Lung (tissue), 12 donors: ENCODE data around the gene USP3. TPM values are rescaled to one million over a fixed set of nuclear protein-coding genes. Genes with fewer than 3 reads are reported as not detected.

Source experiments
- ATAC-seq: fragments of 200-7000 bp; cut with Tn5 transposase; one replicate; pipeline ENCODE4 v1.9.1; 2020; ENCODE audit warnings: moderate number of reproducible peaks; ENCODE audit not compliant: insufficient read depth, low FRiP score
- DNase-seq, 3 donors: peaks; one replicate each; pipeline ENCODE4 v3.0.0-alpha.2; 2013 to 2017
- H3K27ac ChIP-seq, 2 donors: one replicate each; pipeline ENCODE4 v1.5.1; 2013; ENCODE audit warnings: mild to moderate bottlenecking in 2 of 2, moderate library complexity in 2 of 2, control low read depth in 1 of 2, inconsistent platforms in 1 of 2, low read depth in 1 of 2, low read length in 1 of 2
- H3K27me3 ChIP-seq, 3 donors: one replicate each; pipeline ENCODE4 v1.5.1; 2013; ENCODE audit warnings: low read length in 2 of 3; ENCODE audit not compliant: control insufficient read depth in 3 of 3, insufficient read depth in 3 of 3
- H3K36me3 ChIP-seq, 4 donors: one replicate each; pipeline ENCODE4 v1.5.1; 2013; ENCODE audit warnings: low read length in 4 of 4, mild to moderate bottlenecking in 1 of 4, moderate library complexity in 1 of 4; ENCODE audit not compliant: control insufficient read depth in 4 of 4, insufficient read depth in 4 of 4
- H3K4me1 ChIP-seq, 5 donors: one replicate each; pipeline ENCODE4 v1.5.1; 2013; ENCODE audit warnings: low read length in 5 of 5, mild to moderate bottlenecking in 2 of 5, moderate library complexity in 1 of 5; ENCODE audit not compliant: control insufficient read depth in 5 of 5, insufficient read depth in 5 of 5
- H3K4me3 ChIP-seq: one replicate; pipeline ENCODE4 v1.5.1; 2013; ENCODE audit warnings: mild to moderate bottlenecking, control low read depth, moderate library complexity
- H3K9ac ChIP-seq, 2 donors: one replicate each; pipeline ENCODE4 v1.5.1; 2013; ENCODE audit warnings: low read length in 2 of 2, control low read depth in 1 of 2; ENCODE audit not compliant: insufficient read depth in 1 of 2
- H3K9me3 ChIP-seq, 4 donors: one replicate each; pipeline ENCODE4 v1.5.1; 2013; ENCODE audit warnings: low read length in 3 of 4, mild to moderate bottlenecking in 1 of 4, moderate library complexity in 1 of 4; ENCODE audit not compliant: control insufficient read depth in 4 of 4, insufficient read depth in 3 of 4
- WGBS, 2 donors: extraction: QIAGEN DNeasy Blood & Tissue Kit; methylation state at CpG; one replicate each; pipeline ENCODE4 v1.1.7; 2013; 5-methylcytosine and 5-hydroxymethylcytosine counted together
- polyA plus RNA-seq, 2 donors: library from polyadenylated mRNA; stranded (reverse); fragments of 200-250 nt; gene quantifications; one replicate each; pipeline ENCODE4 v1.2.1, GENCODE V29; 2013
- total RNA-seq, 2 donors: library from RNA; depleted of rRNA in 1 of 2; stranded (reverse); fragments of >200 nt in 1 of 2; gene quantifications; one replicate each; pipeline ENCODE4 v1.2.1, GENCODE V29; 2014 to 2021
- TF ChIP-seq, protein P1 (sequence below): IDR thresholded peaks from 2 replicates; pipeline ENCODE4 v1.5.1; 2012; ENCODE audit warnings: mild to moderate bottlenecking; ENCODE audit errors: control extremely low read depth, extremely low read depth
- donor health status: control.
- donor health status: control.
- donor health status: Bipolar disorder and iron deficiency.
- donor health status: healthy.
- donor health status: DM: yes; HTN: yes; CAD: no.

Gene USP3
- total and polyA plus RNA-seq, 4 donors, result 29.1 to 95.5 (median 49.9) TPM

DNA sequence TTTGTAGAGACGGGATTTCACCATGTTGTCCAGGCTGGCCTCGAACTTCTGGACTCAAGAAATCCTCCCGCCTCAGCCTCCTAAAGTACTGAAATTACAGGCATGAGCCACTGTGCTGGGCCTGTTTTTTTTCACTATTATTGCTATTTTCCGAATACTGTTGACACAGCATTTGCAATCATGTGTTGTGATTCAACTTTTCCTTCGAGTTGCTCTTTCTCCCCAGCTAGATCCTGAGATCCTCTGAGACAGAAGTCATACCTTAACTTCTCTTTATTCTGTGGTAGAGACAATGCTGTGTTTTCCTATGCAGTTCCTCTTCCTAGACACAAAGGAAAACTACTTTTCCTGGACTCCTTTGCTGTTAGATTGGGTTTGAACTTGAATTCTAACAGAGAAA lies 46.4 kb upstream of the USP3 start:
- H3K4me3 ChIP-seq, result no peak overlapping the region
- no peaks in the 10 kb centered on the region for H3K36me3 ChIP-seq
- no peak for ATAC-seq
- DNase-seq, result no peak
- H3K9me3 ChIP-seq, result no peaks in the 10 kb centered on the region
- WGBS, 2 donors, result 84 to 85% methylated on average over 5 of the region's 5 CpGs
- no peak overlapping the region for H3K9ac ChIP-seq
- H3K27me3 ChIP-seq, result no peaks in the 10 kb centered on the region
- H3K4me1 ChIP-seq, result peaks cover 0 to 14% (median 0%) of the 10 kb centered on the region in 5 donors
- no peak overlapping the region for H3K27ac ChIP-seq
- TF ChIP-seq, protein P1, sequence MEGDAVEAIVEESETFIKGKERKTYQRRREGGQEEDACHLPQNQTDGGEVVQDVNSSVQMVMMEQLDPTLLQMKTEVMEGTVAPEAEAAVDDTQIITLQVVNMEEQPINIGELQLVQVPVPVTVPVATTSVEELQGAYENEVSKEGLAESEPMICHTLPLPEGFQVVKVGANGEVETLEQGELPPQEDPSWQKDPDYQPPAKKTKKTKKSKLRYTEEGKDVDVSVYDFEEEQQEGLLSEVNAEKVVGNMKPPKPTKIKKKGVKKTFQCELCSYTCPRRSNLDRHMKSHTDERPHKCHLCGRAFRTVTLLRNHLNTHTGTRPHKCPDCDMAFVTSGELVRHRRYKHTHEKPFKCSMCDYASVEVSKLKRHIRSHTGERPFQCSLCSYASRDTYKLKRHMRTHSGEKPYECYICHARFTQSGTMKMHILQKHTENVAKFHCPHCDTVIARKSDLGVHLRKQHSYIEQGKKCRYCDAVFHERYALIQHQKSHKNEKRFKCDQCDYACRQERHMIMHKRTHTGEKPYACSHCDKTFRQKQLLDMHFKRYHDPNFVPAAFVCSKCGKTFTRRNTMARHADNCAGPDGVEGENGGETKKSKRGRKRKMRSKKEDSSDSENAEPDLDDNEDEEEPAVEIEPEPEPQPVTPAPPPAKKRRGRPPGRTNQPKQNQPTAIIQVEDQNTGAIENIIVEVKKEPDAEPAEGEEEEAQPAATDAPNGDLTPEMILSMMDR, result no peak

DNA sequence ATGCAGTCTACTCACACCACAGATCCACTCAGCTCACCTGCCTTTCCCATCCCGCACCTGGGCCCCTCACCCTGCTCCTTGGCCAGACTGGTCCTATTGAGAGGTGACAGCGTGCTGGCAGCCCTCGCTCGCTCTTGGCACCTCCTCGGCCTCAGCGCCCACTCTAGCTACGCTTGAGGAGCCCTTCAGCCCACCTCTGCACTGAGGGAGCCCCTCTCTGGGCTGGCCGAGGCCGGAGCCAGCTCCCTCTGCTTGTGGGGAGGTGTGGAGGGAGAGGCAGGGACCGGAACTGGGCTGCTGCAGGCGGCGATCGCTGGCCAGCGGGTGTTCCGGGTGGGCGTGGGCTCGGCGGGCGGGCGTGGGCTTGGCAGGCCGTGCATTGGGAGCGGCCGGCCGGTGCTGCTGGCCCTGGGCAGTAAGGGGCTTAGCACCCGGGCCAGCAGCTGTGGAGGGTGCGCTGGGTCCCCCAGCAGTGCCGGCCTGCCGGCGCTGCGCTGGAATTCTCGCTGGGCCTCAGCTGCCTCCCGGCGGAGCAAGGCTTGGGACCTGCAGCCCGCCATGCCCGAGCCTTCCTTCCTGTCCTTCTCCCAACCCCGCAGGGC lies 45.5 kb upstream of the USP3 start:
- ATAC-seq (no peak), DNase-seq (no peak)
- Histone ChIP-seq H3K4me1 (peaks cover 0 to 14% (median 0%) of the 10 kb centered on the region in 5 donors), H3K9ac (no peak overlapping the region), H3K9me3 (no peaks in the 10 kb centered on the region), H3K4me3 (no peak overlapping the region), H3K27ac (no peak overlapping the region), H3K36me3 (no peaks in the 10 kb centered on the region), H3K27me3 (no peaks in the 10 kb centered on the region)
- 94 to 96% methylated on average over 34 to 36 of the region's 36 CpGs for WGBS, 2 donors
- TF ChIP-seq, protein P1, result no peak

DNA sequence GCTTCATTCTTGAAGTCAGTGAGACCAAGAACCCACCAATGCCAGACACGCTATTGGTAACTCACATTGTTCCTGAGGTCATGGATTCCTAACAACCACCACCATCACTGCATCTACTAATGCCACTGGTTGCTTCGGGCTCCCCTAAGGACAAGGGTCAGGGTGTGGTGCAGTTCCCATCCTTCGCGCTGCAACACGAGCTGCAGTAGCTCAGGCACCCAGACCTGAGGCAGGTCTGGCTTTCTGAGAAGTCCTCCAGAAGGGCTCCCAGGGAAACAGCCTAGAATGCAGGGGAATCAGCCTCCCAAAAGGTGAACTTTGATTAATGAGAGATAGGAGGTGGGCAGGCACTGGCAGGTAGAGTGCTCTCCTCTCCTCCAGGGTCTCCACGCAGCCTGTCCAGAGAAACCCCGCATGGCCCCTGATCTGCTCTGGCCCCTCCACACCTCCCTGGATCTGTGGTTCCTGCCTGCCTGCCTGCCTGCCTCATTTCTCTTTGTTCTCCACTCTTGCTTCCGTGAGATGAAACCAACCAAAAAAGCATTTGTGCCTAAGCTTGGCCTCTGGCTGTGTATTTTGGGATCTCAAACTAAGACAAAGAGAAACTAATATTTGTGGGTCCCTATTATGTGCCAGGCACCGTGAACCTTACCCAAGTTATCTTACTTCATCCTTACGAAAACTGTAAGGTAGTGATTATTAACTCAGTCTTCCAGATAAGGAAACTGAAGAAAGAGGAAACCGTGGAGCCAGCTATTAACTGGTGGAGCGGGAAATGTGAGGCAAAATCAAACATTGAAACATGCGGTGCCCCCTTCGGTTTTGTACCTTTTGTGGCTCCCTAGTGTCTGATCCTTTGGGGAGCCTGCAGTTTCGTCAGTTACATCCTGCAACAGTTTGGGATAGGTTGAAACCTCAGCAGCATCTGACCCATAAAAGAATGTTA lies 43.9 kb upstream of the USP3 start:
- ATAC-seq (no peak), DNase-seq (no peak)
- 80 to 81% methylated on average over 14 to 15 of the region's 15 CpGs for WGBS, 2 donors
- no peaks in the 10 kb centered on the region for H3K27me3 ChIP-seq
- H3K4me1 ChIP-seq, result peaks cover 0 to 22% (median 4%) of the 10 kb centered on the region in 5 donors
- no peak overlapping the region for H3K27ac ChIP-seq
- no peaks in the 10 kb centered on the region for H3K9me3 ChIP-seq
- H3K4me3 ChIP-seq, result no peak overlapping the region
- TF ChIP-seq, protein P1, result no peak
- H3K36me3 ChIP-seq, result no peaks in the 10 kb centered on the region
- no peak overlapping the region for H3K9ac ChIP-seq
